Thyroid gland (tissue), 4 donors: ENCODE data around the gene DNAJC3. TPM values are rescaled to one million over a fixed set of nuclear protein-coding genes. Genes with fewer than 3 reads are reported as not detected.

Source experiments
- DNase-seq, 2 donors: peaks; one replicate each; pipeline ENCODE4 v3.0.0-alpha.2; 2019
- H3K27ac ChIP-seq, 3 donors: fragments of 200-600 bp; sonication (generic); 1 replicate in 2 of 3; 2 replicates in 1 of 3; pipeline ENCODE4 v1.5.1; 2016 to 2019; ENCODE audit warnings: mild to moderate bottlenecking in 1 of 3, moderate library complexity in 1 of 3
- H3K27me3 ChIP-seq: fragments of 200-600 bp; sonication (generic); one replicate; pipeline ENCODE4 v1.5.1; 2019
- H3K36me3 ChIP-seq, 2 donors: fragments of 200-600 bp; sonication (generic); one replicate each; pipeline ENCODE4 v1.5.1; 2016 to 2019
- H3K4me1 ChIP-seq, 2 donors: fragments of 200-600 bp; sonication (generic); one replicate each; pipeline ENCODE4 v1.5.1; 2017 to 2019
- H3K4me3 ChIP-seq, 3 donors: fragments of 200-600 bp; sonication (generic); replicated peaks in 1 of 3; 1 replicate in 2 of 3; 2 replicates in 1 of 3; pipeline ENCODE4 v1.5.1; 2016; ENCODE audit warnings: mild to moderate bottlenecking in 1 of 3
- H3K9me3 ChIP-seq: fragments of 200-600 bp; sonication (generic); one replicate; pipeline ENCODE4 v1.5.1; 2017
- CTCF ChIP-seq, 6 experiments: fragments of 200-600 bp in 3 of 6; fragments of 450-650 bp in 3 of 6; sonication (generic) in 3 of 6; IDR thresholded peaks; one replicate each; pipeline ENCODE4 v1.5.1; 2016 to 2019; ENCODE audit warnings: antibody characterized with exemption in 6 of 6, mild to moderate bottlenecking in 2 of 6, inconsistent platforms in 1 of 6, moderate library complexity in 1 of 6
- POLR2A ChIP-seq, 2 donors: fragments of 450-650 bp; IDR thresholded peaks; one replicate each; pipeline ENCODE4 v1.6.1; 2017; ENCODE audit warnings: antibody characterized with exemption in 2 of 2, mild to moderate bottlenecking in 2 of 2, moderate library complexity in 1 of 2
- WGBS, 2 donors: methylation state at CpG; one replicate each; pipeline ENCODE4 v1.1.5; 2017; 5-methylcytosine and 5-hydroxymethylcytosine counted together
- intact Hi-C: fragments of 100-400 bp; cut with DNase I; formaldehyde crosslinking; loops from one replicate; pipeline ENCODE4 v1.15.1; 2023
- total RNA-seq, 4 donors: library from RNA; depleted of rRNA; stranded (reverse); fragments of >200 nt; gene quantifications; one replicate each; pipeline ENCODE4 v1.2.3, GENCODE V29; 2016

The DNAJC3 gene
- total RNA-seq, 4 donors from 2014 or later, result 92.2 to 164 (median 125) TPM

- WGBS, 2 donors, result 87 to 93% methylated on average over 5 of the region's 5 CpGs
- intact Hi-C loops, result no loop called here
- H3K4me3 ChIP-seq, result no peak overlapping the region
- H3K9me3 ChIP-seq, result no peaks in the 10 kb centered on the region
- TF ChIP-seq CTCF (IDR thresholded peaks at IDR 0.05), result no peak
- TF ChIP-seq POLR2A (IDR thresholded peaks at IDR 0.05), result no peak
- H3K36me3 ChIP-seq, result no peaks in the 10 kb centered on the region
- no peaks in the 10 kb centered on the region for H3K27me3 ChIP-seq
- DNase-seq, result no peak
- H3K4me1 ChIP-seq, result no peaks in the 10 kb centered on the region
- no peak overlapping the region for H3K27ac ChIP-seq
Measured at GRCh38 chr13:95650696-95651095, 26.2 kb upstream of the DNAJC3 start.

- intact Hi-C loops, result no loop called here
- WGBS, 2 donors, result 86 to 93% methylated on average over 1 of the region's 1 CpG
- TF ChIP-seq CTCF (IDR thresholded peaks at IDR 0.05) (no peak), POLR2A (IDR thresholded peaks at IDR 0.05) (no peak)
- H3K4me1 ChIP-seq, result no peaks in the 10 kb centered on the region
- DNase-seq, result no peak
- H3K27ac ChIP-seq, result no peak overlapping the region
- H3K27me3 ChIP-seq, result no peaks in the 10 kb centered on the region
- no peaks in the 10 kb centered on the region for H3K36me3 ChIP-seq
- H3K4me3 ChIP-seq, result no peak overlapping the region
- no peaks in the 10 kb centered on the region for H3K9me3 ChIP-seq
Measured at GRCh38 chr13:95652244-95652764, 24.6 kb upstream of the DNAJC3 start.

DNA sequence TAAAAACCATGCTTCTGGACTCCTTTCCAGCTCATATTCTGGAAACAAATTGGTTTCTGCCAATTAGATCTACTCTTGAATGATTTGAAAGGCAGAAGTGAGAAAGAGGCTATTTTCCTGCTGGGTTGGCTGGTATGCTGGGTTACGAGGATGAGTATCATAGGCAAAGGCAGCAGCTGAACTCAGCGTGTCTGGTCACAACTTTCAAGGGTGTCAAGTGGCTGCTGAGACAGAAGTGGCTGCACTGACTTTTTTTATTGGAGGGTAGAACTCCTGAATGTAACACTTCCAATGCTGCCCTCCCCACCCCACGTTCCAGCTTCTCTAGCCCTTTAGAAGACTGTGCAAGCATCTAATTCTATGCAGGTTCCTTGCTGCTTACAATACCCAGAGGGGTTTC, 24.1 kb upstream of the DNAJC3 start:
- intact Hi-C loops, result no loop called here
- Histone ChIP-seq H3K4me3 (no peak overlapping the region), H3K4me1 (no peaks in the 10 kb centered on the region), H3K36me3 (no peaks in the 10 kb centered on the region), H3K9me3 (no peaks in the 10 kb centered on the region), H3K27ac (no peak overlapping the region), H3K27me3 (no peaks in the 10 kb centered on the region)
- no peak for DNase-seq
- 31 to 34% methylated on average over 3 of the region's 3 CpGs for WGBS, 2 donors
- TF ChIP-seq POLR2A (IDR thresholded peaks at IDR 0.05), result no peak
- no peak for TF ChIP-seq CTCF (IDR thresholded peaks at IDR 0.05)

- Histone ChIP-seq H3K4me1 (no peaks in the 10 kb centered on the region), H3K9me3 (no peaks in the 10 kb centered on the region), H3K27me3 (no peaks in the 10 kb centered on the region), H3K36me3 (no peaks in the 10 kb centered on the region), H3K4me3 (no peak overlapping the region), H3K27ac (no peak overlapping the region)
- TF ChIP-seq POLR2A (IDR thresholded peaks at IDR 0.05) (no peak), CTCF (IDR thresholded peaks at IDR 0.05) (no peak)
- WGBS, 2 donors, result 85 to 87% methylated on average over 3 of the region's 3 CpGs
- intact Hi-C loops, result no loop called here
- no peak for DNase-seq
Measured at GRCh38 chr13:95656386-95657015, 20.4 kb upstream of the DNAJC3 start.

GRCh38 chr13:95659500-95659899, 17.4 kb upstream of the DNAJC3 start:
- Histone ChIP-seq H3K27me3 (no peaks in the 10 kb centered on the region), H3K27ac (no peak overlapping the region), H3K36me3 (no peaks in the 10 kb centered on the region), H3K4me1 (no peaks in the 10 kb centered on the region), H3K9me3 (no peaks in the 10 kb centered on the region), H3K4me3 (no peak overlapping the region)
- intact Hi-C loops, result no loop called here
- no peak for TF ChIP-seq CTCF (IDR thresholded peaks at IDR 0.05)
- no peak for TF ChIP-seq POLR2A (IDR thresholded peaks at IDR 0.05)
- DNase-seq, result no peak
